Measurements from ENCODE around the gene MTUS2.

GRCh38 chr13:28825379-28825778 is 5.2 kb downstream of the MTUS2 start:
- TF ChIP-seq CTCF (IDR thresholded peaks at IDR 0.05 in 8 of 11, conservative IDR thresholded peaks at IDR 0.05 in 3 of 11): no peak
- TF ChIP-seq POLR2A (IDR thresholded peaks at IDR 0.05): no peak
